MM.1S (cell line): ENCODE results near the gene CDCA4.
"Not testable (repeated sequence)": the region's sequence is repeated elsewhere in the genome, so short reads cannot be mapped to it uniquely, and the experiment has no call there.

Experiments
- DNase-seq: peaks from one replicate; pipeline ENCODE4 v3.0.0-alpha.2; 2015
- H2AFZ ChIP-seq: fragments of 300-600 bp; sonication (generic); 2 replicates; pipeline ENCODE4 v1.6.0; 2016; ENCODE audit warnings: antibody characterized with exemption, low read length
- H3F3A ChIP-seq: fragments of 300-600 bp; sonication (generic); 2 replicates; pipeline ENCODE4 v1.6.1; 2016; ENCODE audit warnings: mild to moderate bottlenecking, antibody characterized with exemption, low read length, moderate library complexity, mixed read lengths; ENCODE audit not compliant: insufficient read depth
- H3K27ac ChIP-seq: fragments of 300-600 bp; sonication (generic); 2 replicates; pipeline ENCODE4 v1.5.1; 2016; ENCODE audit warnings: mild to moderate bottlenecking, low read length
- H3K27me3 ChIP-seq: fragments of 300-600 bp; sonication (generic); replicated peaks from 2 replicates; pipeline ENCODE4 v1.6.0; 2016; ENCODE audit warnings: low read length; ENCODE audit not compliant: insufficient read depth
- H3K36me3 ChIP-seq: fragments of 300-600 bp; sonication (generic); replicated peaks from 2 replicates; pipeline ENCODE4 v1.6.1; 2016; ENCODE audit warnings: mild to moderate bottlenecking, low read length, mixed read lengths; ENCODE audit not compliant: insufficient read depth
- H3K4me1 ChIP-seq: fragments of 300-600 bp; sonication (generic); 2 replicates; pipeline ENCODE4 v1.6.1; 2016; ENCODE audit warnings: low read length, mixed read lengths
- H3K4me2 ChIP-seq: fragments of 300-600 bp; sonication (generic); 2 replicates; pipeline ENCODE4 v1.6.0; 2016; ENCODE audit warnings: low read depth, low read length
- H3K4me3 ChIP-seq: fragments of 300-600 bp; sonication (generic); 2 replicates; pipeline ENCODE4 v1.5.1; 2016; ENCODE audit warnings: low read length, mixed read lengths
- H3K79me2 ChIP-seq: fragments of 300-600 bp; sonication (generic); 2 replicates; pipeline ENCODE4 v1.6.1; 2016; ENCODE audit warnings: mixed run types, low read length, mixed read lengths
- H3K9ac ChIP-seq: fragments of 300-600 bp; sonication (generic); 2 replicates; pipeline ENCODE4 v1.6.1; 2016; ENCODE audit warnings: low read length, mixed read lengths
- H3K9me2 ChIP-seq: fragments of 300-600 bp; sonication (generic); replicated peaks from 2 replicates; pipeline ENCODE4 v1.6.1; 2016; ENCODE audit warnings: mild to moderate bottlenecking, low read length, mixed read lengths; ENCODE audit not compliant: insufficient read depth
- H3K9me3 ChIP-seq: fragments of 300-600 bp; sonication (generic); replicated peaks from 2 replicates; pipeline ENCODE4 v1.6.1; 2016; ENCODE audit warnings: mild to moderate bottlenecking, low read length, mixed read lengths; ENCODE audit not compliant: insufficient read depth
- H4K20me1 ChIP-seq: fragments of 300-600 bp; sonication (generic); 2 replicates; pipeline ENCODE4 v1.6.1; 2016; ENCODE audit warnings: mild to moderate bottlenecking, low read length, moderate library complexity, mixed read lengths; ENCODE audit not compliant: insufficient read depth
- CTCF ChIP-seq: fragments of 300-600 bp; sonication (generic); IDR thresholded peaks from 2 replicates; pipeline ENCODE4 v1.5.1; 2016; ENCODE audit warnings: antibody characterized with exemption, low read length, mixed read lengths
- EZH2 ChIP-seq: fragments of 300-600 bp; sonication (generic); optimal IDR thresholded peaks from 2 replicates; pipeline ENCODE3; 2017; ENCODE audit warnings: low read depth, mild to moderate bottlenecking, antibody characterized with exemption, low read length, mixed read lengths
- EZH2phosphoT487 ChIP-seq: fragments of 300-600 bp; sonication (generic); IDR thresholded peaks from 2 replicates; pipeline ENCODE4 v1.6.1; 2018; ENCODE audit warnings: antibody characterized with exemption, low read length

The CDCA4 gene

GRCh38 chr14:105034315-105035039 lies 13.6 kb upstream of the CDCA4 start:
- TF ChIP-seq CTCF, result no peak
- no peak for TF ChIP-seq EZH2
- TF ChIP-seq EZH2phosphoT487, result no peak
- Histone ChIP-seq H2AFZ (no peak overlapping the region), H3K9me2 (no peaks in the 10 kb centered on the region), H3F3A (no peaks in the 10 kb centered on the region), H4K20me1 (no peaks in the 10 kb centered on the region), H3K4me2 (no peak overlapping the region), H3K4me3 (no peak overlapping the region), H3K27ac (no peak overlapping the region), H3K79me2 (no peaks in the 10 kb centered on the region), H3K36me3 (no peaks in the 10 kb centered on the region), H3K9me3 (no peaks in the 10 kb centered on the region), H3K9ac (no peak overlapping the region), H3K27me3 (no peaks in the 10 kb centered on the region; the same call in 1 of the 2 replicates), H3K4me1 (no peaks in the 10 kb centered on the region)
- no peak for DNase-seq

GRCh38 chr14:105033412-105033900 lies 12.6 kb upstream of the CDCA4 start:
- not testable (repeated sequence) for H2AFZ ChIP-seq, H3K4me2 ChIP-seq, H3F3A ChIP-seq, H3K4me1 ChIP-seq, H3K27me3 ChIP-seq, H3K9ac ChIP-seq, H3K4me3 ChIP-seq, H3K36me3 ChIP-seq, DNase-seq, H3K27ac ChIP-seq, H3K9me3 ChIP-seq, H4K20me1 ChIP-seq, H3K9me2 ChIP-seq, H3K79me2 ChIP-seq

- not testable (repeated sequence) for H3K27ac ChIP-seq, H3K4me3 ChIP-seq, H3K9me2 ChIP-seq, H3K36me3 ChIP-seq, H3K9me3 ChIP-seq, DNase-seq, H3K27me3 ChIP-seq, H3K9ac ChIP-seq, H2AFZ ChIP-seq, H3F3A ChIP-seq, H3K4me2 ChIP-seq, H3K4me1 ChIP-seq, H4K20me1 ChIP-seq, H3K79me2 ChIP-seq
These were observed 11.6 kb upstream of the CDCA4 start for GRCh38 chr14:105032451-105032901.

GRCh38 chr14:105030836-105031396 lies 10.0 kb upstream of the CDCA4 start:
- Histone ChIP-seq H3K4me1 (0 out of 2 replicates have a peak, but pooled peaks cover 5% of the 10 kb centered on the region), H2AFZ (no peak overlapping the region), H3K9me3 (no peaks in the 10 kb centered on the region), H3K9ac (no peak overlapping the region), H3K4me2 (no peak overlapping the region), H3K27ac (no peak overlapping the region), H3F3A (no peaks in the 10 kb centered on the region), H3K36me3 (no peaks in the 10 kb centered on the region), H4K20me1 (no peaks in the 10 kb centered on the region), H3K4me3 (no peak overlapping the region), H3K9me2 (no peaks in the 10 kb centered on the region), H3K27me3 (no peaks in the 10 kb centered on the region; the same call in 1 of the 2 replicates), H3K79me2 (no peaks in the 10 kb centered on the region)
- no peak for TF ChIP-seq CTCF
- no peak for TF ChIP-seq EZH2
- no peak for TF ChIP-seq EZH2phosphoT487
- DNase-seq, result no peak
